Chondrocyte (in vitro differentiated cells): ENCODE results near the gene RABGAP1L. TPM values are rescaled to one million over a fixed set of nuclear protein-coding genes. Genes with fewer than 3 reads are reported as not detected.
"Not testable (repeated sequence)": the region's sequence is repeated elsewhere in the genome, so short reads cannot be mapped to it uniquely, and the experiment has no call there.

Experiments
- DNase-seq: peaks from one replicate; pipeline ENCODE4 v3.0.0; 2021; ENCODE audit warnings: mixed read lengths, low spot score
- H3K27ac Mint-ChIP-seq: one replicate; pipeline ENCODE4 v1.8.0; 2021; ENCODE audit warnings: mild to moderate bottlenecking, moderate library complexity, mixed read lengths; ENCODE audit not compliant: unreplicated experiment
- H3K27me3 Mint-ChIP-seq: 2 replicates; pipeline ENCODE4 v1.8.0; 2021; ENCODE audit warnings: low read depth, mixed read lengths
- H3K36me3 Mint-ChIP-seq: 2 replicates; pipeline ENCODE4 v1.8.0; 2021; ENCODE audit warnings: low read depth, mixed read lengths
- H3K4me1 Mint-ChIP-seq: 2 replicates; pipeline ENCODE4 v1.8.0; 2021; ENCODE audit warnings: low read depth, mild to moderate bottlenecking, mixed read lengths
- H3K4me3 Mint-ChIP-seq: one replicate; pipeline ENCODE4 v1.8.0; 2021; ENCODE audit warnings: mild to moderate bottlenecking, moderate library complexity, mixed read lengths; ENCODE audit not compliant: unreplicated experiment
- H3K9me3 Mint-ChIP-seq: 2 replicates; pipeline ENCODE4 v1.8.0; 2021; ENCODE audit warnings: low read depth, mixed read lengths
- CTCF ChIP-seq: fragments of 200-600 bp; sonication (generic); IDR thresholded peaks from 2 replicates; pipeline ENCODE4 v1.5.0; 2021; ENCODE audit warnings: antibody characterized with exemption, mild to moderate bottlenecking, moderate library complexity
- total RNA-seq: library from RNA; stranded (reverse); gene quantifications from 3 replicates; pipeline ENCODE4 v1.2.1, GENCODE V29; 2021

Gene RABGAP1L
- total RNA-seq, 1 donor from 2014 or later: 27.1 TPM

DNA sequence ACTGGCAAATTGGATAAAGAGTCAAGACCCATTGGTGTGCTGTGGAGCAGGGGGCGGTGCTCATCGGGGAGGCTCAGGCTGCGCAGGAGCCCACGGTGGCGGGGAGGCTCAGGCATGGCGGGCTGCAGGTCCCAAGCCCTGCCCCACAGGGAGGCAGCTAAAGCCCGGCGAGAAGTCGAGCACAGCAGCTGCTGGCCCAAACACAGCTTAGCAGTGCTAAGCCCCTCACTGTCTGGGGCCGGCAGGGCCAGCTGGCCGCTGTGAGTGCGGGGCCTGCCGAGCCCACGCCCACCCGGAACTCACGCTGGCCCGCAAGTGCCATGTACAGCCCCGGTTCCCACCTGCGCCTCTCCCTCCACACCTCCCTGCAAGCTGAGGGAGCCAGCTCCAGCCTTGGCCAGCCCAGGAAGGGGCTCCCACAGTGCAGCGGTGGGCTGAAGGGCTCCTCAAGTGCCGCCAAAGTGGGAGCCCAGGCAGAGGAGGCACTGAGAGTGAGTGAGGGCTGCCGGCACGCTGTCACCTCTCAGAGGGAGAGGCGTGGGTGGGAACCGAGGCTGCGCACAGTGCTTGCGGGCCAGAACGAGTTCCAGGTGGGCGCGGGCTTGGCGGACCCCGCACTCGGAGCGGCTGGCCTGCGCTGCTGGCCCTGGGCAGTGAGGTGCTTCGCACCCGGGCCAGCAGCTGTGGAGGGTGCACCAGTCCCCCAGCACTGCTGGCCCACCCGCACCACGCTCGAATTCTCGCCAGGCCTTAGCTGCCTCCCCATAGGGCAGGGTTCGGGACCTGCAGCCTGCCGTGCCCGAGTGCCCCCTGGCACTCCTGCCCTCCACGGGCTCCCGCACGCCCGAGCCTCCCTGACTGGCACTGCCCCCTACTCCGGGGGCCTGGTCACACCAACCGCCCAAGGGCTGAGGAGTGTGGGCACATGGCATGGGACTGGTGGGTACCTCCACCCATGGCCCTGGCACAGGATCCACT lies 551.8 kb downstream of the RABGAP1L start:
- DNase-seq: no peak
- TF ChIP-seq CTCF: no peak
- no peak overlapping the region for H3K4me3 Mint-ChIP-seq
- H3K27ac Mint-ChIP-seq: no peak overlapping the region
- no peaks in the 10 kb centered on the region for H3K27me3 Mint-ChIP-seq
- peaks cover 4% of the 10 kb centered on the region for H3K36me3 Mint-ChIP-seq
- peaks cover 6% of the 10 kb centered on the region for H3K9me3 Mint-ChIP-seq
- H3K4me1 Mint-ChIP-seq: peaks cover 7% of the 10 kb centered on the region

DNA sequence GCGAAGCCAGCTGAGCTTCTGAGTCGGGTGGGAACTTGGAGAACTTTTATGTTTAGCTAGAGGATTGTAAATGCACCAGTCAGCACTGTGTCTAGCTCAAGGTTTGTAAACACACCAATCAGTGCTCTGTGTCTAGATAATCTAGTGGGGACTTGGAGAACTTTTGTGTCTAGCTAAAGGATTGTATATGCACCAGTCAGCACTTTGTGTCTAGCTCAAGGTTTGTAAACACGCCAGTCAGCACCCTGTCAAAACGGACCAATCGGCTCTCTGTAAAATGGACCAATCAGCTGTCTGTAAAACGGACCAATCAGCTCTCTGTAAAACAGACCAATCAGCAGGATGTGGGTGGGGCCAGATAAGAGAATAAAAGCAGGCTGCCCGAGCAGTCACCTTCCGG lies 552.5 kb downstream of the RABGAP1L start:
- DNase-seq, H3K27ac Mint-ChIP-seq, H3K4me3 Mint-ChIP-seq, H3K9me3 Mint-ChIP-seq, H3K36me3 Mint-ChIP-seq, H3K4me1 Mint-ChIP-seq, H3K27me3 Mint-ChIP-seq: not testable (repeated sequence)

DNA sequence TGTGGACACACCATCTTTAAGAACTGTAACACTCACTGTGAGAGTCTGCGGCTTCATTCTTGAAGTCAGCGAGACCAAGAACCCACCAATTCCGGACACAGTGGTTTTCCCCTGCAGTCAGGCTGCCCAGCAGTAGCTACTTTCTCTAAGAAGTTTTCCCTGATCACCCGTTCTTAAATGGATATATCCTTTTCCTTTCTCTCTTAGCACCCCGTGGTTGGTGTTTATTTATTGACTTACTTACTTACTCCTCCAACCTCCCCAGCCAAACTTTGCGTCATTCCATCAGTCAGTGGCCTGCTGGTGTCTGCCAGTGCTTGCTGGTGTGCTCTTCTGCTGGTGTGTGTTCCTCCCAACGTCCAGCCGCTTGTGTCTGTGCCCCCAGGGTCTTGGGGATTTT lies 553.2 kb downstream of the RABGAP1L start:
- Mint-ChIP-seq H3K36me3 (peaks cover 4% of the 10 kb centered on the region), H3K4me3 (no peak overlapping the region), H3K9me3 (peaks cover 6% of the 10 kb centered on the region), H3K4me1 (peaks cover 7% of the 10 kb centered on the region), H3K27ac (no peak overlapping the region), H3K27me3 (no peaks in the 10 kb centered on the region)
- no peak for TF ChIP-seq CTCF
- no peak for DNase-seq

DNA sequence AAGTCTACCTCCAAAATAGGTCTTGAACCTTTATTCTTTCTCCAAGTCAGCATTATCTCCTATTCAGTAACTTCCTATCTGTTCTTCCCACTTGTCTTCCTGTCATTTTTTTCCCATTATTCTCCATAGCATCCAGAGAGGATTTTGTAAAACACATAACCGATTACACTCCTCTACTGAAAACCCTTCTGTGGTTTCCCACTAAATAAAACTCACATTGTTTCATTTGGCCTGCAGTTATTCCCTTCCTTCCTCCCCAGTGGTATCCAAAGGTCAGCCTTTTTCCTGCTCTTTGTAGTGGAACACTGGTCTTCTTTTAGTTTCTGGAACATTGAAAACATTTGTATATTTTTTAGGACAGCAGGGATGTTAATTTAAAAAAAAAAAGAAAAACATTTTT lies 554.5 kb downstream of the RABGAP1L start:
- no peak overlapping the region for H3K27ac Mint-ChIP-seq
- no peak for DNase-seq
- TF ChIP-seq CTCF: no peak
- no peaks in the 10 kb centered on the region for H3K27me3 Mint-ChIP-seq
- peaks cover 4% of the 10 kb centered on the region for H3K36me3 Mint-ChIP-seq
- H3K9me3 Mint-ChIP-seq: peaks cover 6% of the 10 kb centered on the region
- no peak overlapping the region for H3K4me3 Mint-ChIP-seq
- peaks cover 7% of the 10 kb centered on the region for H3K4me1 Mint-ChIP-seq

DNA sequence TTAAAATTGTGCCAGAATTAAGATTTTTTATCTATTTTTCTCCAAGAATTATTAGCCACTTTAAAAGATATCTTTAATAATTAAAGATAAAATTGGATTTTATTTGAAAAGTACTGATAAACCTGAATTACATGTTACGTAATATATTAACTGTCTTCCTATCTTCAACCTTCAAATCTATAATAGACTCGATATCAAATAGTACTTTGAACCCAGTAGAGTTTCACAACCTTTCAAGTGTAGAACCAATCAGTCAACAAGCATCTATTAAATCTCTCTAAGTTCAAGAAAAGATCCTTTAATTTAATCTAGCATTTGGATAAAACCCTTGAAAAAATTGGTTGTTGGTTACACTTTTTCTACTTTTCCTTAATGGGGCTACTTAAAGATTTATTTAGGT lies 559.9 kb downstream of the RABGAP1L start:
- H3K9me3 Mint-ChIP-seq: peaks cover 7% of the 10 kb centered on the region
- no peak for TF ChIP-seq CTCF
- no peaks in the 10 kb centered on the region for H3K27me3 Mint-ChIP-seq
- peaks cover under 1% of the 10 kb centered on the region for H3K4me1 Mint-ChIP-seq
- no peak overlapping the region for H3K27ac Mint-ChIP-seq
- DNase-seq: no peak
- H3K36me3 Mint-ChIP-seq: peaks cover 2% of the 10 kb centered on the region
- no peak overlapping the region for H3K4me3 Mint-ChIP-seq
